ENCODE data around the gene TENM4.

TENM4 gene

DNA sequence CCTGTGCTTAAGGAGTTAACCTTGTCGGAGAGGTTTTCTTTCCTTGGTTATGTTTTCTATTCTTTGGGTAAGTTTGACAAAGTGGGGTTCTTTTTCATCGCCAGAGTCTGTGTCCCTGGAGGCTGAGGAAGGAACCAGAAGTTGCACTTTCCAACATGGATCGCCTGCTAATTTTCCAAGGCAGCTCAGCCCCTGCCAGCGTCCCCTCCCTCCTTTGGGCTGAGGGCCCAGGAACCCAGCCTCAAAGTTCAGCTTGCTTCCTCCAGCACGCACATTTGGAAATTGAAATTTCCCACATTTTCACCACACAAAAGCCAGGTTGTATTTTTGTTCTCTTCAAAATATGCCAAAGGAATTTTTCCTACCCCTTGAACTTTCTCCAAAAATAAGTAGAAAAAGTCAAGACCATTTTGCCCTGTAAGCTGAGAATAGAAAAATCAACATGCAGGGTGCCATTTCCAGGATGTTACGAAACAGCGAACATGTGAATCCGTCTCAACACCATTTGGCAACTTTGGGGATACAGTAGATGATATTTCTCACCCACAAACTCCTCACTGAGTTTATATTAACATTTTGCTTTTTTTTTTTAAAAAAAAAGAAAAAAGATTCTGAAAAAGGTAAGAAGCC lies 343.5 kb downstream of the TENM4 start:
- no peak for TF ChIP-seq CTCF (IDR thresholded peaks at IDR 0.05; ENCODE audit: insufficient read depth, low read length, missing control alignments)
- no peak overlapping the region for H3K4me3 ChIP-seq (ENCODE audit: low read depth, low read length)
- CTCF ChIA-PET = interaction anchor here (1.2 to 7.1 kb wide), 5 partner anchors 8 to 452 kb away, joined by 3 to 124 read pairs (median 61); no protein-coding TSS in a partner anchor
- no peak for DNase-seq (ENCODE audit: low read depth, low spot score)
- POLR2A ChIA-PET = no interaction called here

DNA sequence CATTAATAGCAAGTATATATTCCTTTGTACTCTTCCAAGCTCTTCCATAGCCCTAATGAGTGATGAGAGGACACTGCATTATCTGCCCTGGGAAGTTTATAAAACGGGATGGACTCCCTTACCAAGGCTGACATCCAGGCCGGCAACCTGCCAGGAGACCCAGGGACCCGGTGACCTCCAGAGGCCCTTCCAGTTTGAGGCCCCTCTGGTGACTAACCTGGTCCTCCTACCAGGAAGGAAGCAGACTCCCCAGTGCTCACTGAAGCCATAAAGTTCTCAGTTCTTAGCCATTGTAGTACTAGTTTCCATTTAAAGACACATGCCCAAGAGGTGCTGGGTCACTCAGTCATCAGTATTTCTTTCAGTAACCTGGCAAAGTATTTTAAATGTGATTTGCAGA lies 345.4 kb downstream of the TENM4 start:
- no peak overlapping the region for H3K4me3 ChIP-seq (ENCODE audit: low read depth, low read length)
- ChIA-PET CTCF (interaction anchor here (1.0 to 2.1 kb wide), 2 partner anchors 397 to 450 kb away, joined by 4 to 14 read pairs; no protein-coding TSS in a partner anchor), POLR2A (no interaction called here)
- DNase-seq (ENCODE audit: low read depth, low spot score) = no peak
- TF ChIP-seq CTCF (IDR thresholded peaks at IDR 0.05; ENCODE audit: insufficient read depth, low read length, missing control alignments) = no peak

- DNase-seq (ENCODE audit: low read depth, low spot score) = no peak
- ChIA-PET CTCF (interaction anchor here (1.0 to 2.2 kb wide), 2 partner anchors 8 to 398 kb away, joined by 4 to 8 read pairs; no protein-coding TSS in a partner anchor), POLR2A (no interaction called here)
- H3K4me3 ChIP-seq (ENCODE audit: low read depth, low read length) = no peak overlapping the region
- no peak for TF ChIP-seq CTCF (IDR thresholded peaks at IDR 0.05; ENCODE audit: insufficient read depth, low read length, missing control alignments)
Observed at GRCh38 chr11:79094616-79095015, 346.2 kb downstream of the TENM4 start.

DNA sequence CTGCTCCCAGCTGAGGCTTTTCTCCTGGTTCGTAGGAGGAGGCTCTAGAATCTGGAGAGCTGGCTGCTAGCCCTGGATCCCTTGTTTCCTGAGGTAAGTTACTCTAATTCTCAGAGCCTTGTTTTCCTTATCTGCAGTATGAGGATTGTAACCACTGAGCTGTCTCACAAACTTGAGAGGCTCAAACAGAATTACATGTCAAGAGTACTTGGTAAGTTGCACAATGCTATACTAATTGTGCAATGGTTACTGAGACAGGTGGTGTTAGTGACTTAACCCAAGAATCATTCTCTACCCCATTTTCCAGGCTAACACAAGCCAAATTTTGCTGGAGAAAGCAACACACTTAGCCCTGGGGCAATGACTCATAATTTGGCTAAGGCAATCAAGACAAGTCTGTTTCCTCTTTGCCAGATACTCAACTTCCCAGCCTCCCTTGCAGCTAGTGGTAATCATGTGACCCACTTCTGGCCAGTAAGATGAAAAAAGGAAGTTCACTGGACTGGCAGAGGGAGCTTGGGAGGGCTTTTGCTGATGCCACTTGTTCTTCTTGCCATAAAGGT lies 348.0 kb downstream of the TENM4 start:
- peak; percentile 99 for DNase-seq (ENCODE audit: low read depth, low spot score)
- ChIA-PET CTCF (interaction anchor here (1.5 to 2.2 kb wide), 3 partner anchors 10 to 447 kb away, joined by 6 to 8 read pairs (median 6); no protein-coding TSS in a partner anchor), POLR2A (interaction anchor here (0.9 kb wide), 1 partner anchor 74 kb away, joined by 5 read pairs; no protein-coding TSS in a partner anchor)
- TF ChIP-seq CTCF (IDR thresholded peaks at IDR 0.05; ENCODE audit: insufficient read depth, low read length, missing control alignments) = no peak
- no peak overlapping the region; the same call in 1 of the 2 replicates for H3K4me3 ChIP-seq (ENCODE audit: low read depth, low read length)

- POLR2A ChIA-PET = no interaction called here
- no peak for DNase-seq (ENCODE audit: low read depth, low spot score)
- TF ChIP-seq CTCF (IDR thresholded peaks at IDR 0.05; ENCODE audit: insufficient read depth, low read length, missing control alignments) = no peak
- CTCF ChIA-PET = interaction anchor here (1.4 to 6.8 kb wide), 2 partner anchors 9 to 292 kb away, joined by 5 to 78 read pairs; no protein-coding TSS in a partner anchor
- no peak overlapping the region for H3K4me3 ChIP-seq (ENCODE audit: low read depth, low read length)
Observed at GRCh38 chr11:79090191-79090705, 350.6 kb downstream of the TENM4 start.

DNA sequence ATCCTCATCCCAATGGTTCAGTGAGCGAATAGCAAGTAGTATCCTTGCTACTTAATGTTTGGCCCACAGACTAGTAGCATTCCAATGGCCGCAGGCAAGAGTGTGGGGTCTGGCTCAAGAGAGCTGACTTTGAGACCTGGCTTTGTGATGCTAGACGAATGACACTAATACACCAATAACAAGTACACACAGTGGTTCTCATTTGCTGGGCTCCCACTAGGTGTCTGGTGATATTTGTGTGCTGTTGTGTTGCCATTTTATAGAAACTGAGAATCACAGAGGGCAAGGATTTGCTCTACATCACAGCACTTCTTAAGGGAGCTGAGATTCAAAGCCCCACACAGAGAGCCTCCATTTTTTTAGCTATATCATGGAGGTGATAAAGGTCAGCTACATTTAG lies 351.2 kb downstream of the TENM4 start:
- no peak for TF ChIP-seq CTCF (IDR thresholded peaks at IDR 0.05; ENCODE audit: insufficient read depth, low read length, missing control alignments)
- CTCF ChIA-PET = interaction anchor here (1.0 to 6.8 kb wide), 4 partner anchors 10 to 444 kb away, joined by 3 to 78 read pairs (median 18); no protein-coding TSS in a partner anchor
- POLR2A ChIA-PET = no interaction called here
- H3K4me3 ChIP-seq (ENCODE audit: low read depth, low read length) = no peak overlapping the region
- DNase-seq (ENCODE audit: low read depth, low spot score) = no peak
